ENCODE measurements around the gene PDZRN4.
"Not testable (repeated sequence)": the region's sequence is repeated elsewhere in the genome, so short reads cannot be mapped to it uniquely, and the experiment has no call there.

The PDZRN4 gene

GRCh38 chr12:41188058-41188840 is at the start of gene PDZRN4:
TSS of gene PDZRN4 (plus strand) at chr12:41188320.
- no peak for DNase-seq (ENCODE audit: low read depth)

DNA sequence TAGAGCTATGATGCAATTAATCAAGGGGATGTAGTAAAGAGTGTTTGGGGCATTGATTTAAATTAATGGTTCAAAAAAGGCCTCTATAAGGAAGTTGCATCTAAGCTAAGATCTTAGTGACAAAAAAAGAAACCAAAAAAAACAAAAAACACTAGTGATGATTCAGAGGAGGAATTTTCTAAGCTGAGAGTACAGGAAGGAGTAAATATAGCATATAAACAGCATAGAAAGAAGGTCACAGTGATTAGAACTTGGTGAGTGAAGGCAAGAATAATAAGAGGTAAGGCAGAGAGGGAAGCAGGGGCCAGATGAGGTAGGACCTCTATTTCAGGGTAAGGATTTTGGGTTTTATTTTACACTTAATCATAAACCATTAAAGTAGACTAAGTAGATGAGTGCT is 48.0 kb upstream of the PDZRN4 start:
- DNase-seq (ENCODE audit: low read depth), result no peak

GRCh38 chr12:41141104-41141503 is 47.0 kb upstream of the PDZRN4 start:
- no peak for DNase-seq (ENCODE audit: low read depth)

DNA sequence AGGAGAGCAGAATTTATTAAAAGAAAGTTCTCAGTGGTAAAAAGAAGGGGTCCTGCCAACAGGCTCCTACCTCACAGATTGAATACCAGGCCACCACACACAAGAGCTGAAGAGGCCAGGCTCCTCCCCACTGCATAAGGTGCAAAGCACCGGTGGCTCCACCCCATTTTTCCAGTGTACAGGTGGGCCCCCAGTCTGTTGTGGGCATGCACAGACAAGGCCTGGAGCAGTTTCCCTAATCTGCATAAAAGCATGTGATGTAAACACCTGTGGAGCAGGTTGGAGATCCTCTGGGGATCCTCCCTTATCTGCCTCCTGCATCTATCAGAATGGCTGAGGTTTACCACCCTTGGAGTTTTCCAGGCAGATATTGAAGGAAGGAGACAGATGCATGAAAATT is 45.7 kb upstream of the PDZRN4 start:
- DNase-seq (ENCODE audit: low read depth), result no peak

GRCh38 chr12:41151793-41152192 is 36.3 kb upstream of the PDZRN4 start:
- peak; percentile 22 for DNase-seq (ENCODE audit: low read depth)

DNA sequence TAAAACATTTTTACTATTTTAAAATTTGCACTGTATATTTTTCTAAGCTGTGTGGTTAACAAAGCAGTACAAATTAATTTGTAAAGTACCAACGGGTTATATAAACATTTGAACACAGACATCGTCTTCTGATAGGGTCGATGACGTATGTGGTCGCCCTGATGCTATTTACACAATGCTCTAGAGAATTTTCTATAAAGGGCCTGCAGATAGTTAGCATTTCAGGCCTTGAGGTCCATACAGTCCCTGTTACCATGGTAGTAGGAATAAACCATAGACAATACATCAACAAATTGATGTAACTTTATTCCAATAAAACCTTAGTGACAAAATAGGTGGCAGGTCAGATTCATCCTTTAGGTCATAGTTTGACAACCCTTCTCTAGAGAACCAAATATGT is 25.7 kb upstream of the PDZRN4 start:
- DNase-seq (ENCODE audit: low read depth), result no peak

- DNase-seq (ENCODE audit: low read depth), result no peak
These were observed 20.4 kb upstream of the PDZRN4 start for GRCh38 chr12:41167701-41168100.

GRCh38 chr12:41174602-41175001 is 13.5 kb upstream of the PDZRN4 start:
- no peak for DNase-seq (ENCODE audit: low read depth)

- not testable (repeated sequence) for DNase-seq (ENCODE audit: low read depth)
These were observed 8.6 kb upstream of the PDZRN4 start for GRCh38 chr12:41179507-41179906.

DNA sequence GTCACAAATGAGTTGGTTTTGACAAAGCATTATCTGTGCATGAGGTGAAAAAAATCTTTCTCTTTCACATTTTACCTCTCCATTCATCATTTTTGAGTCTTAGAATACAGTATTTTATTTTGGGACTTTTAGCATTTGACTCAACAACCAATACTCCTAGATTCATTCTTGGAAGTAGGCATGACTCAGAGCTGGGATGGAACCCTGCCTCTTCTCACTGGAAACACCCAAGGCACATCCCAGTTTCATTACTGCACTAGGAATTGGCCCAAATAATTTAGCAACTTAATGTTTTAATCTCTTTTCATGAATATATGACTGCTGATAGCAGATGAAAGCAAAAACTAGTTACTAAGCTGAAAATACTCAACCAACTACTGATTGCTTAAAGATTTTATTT is 3.3 kb upstream of the PDZRN4 start:
- no peak for DNase-seq (ENCODE audit: low read depth)

- peak; percentile 35 for DNase-seq (ENCODE audit: low read depth)
These were observed 2.1 kb upstream of the PDZRN4 start for GRCh38 chr12:41186026-41186425.

DNA sequence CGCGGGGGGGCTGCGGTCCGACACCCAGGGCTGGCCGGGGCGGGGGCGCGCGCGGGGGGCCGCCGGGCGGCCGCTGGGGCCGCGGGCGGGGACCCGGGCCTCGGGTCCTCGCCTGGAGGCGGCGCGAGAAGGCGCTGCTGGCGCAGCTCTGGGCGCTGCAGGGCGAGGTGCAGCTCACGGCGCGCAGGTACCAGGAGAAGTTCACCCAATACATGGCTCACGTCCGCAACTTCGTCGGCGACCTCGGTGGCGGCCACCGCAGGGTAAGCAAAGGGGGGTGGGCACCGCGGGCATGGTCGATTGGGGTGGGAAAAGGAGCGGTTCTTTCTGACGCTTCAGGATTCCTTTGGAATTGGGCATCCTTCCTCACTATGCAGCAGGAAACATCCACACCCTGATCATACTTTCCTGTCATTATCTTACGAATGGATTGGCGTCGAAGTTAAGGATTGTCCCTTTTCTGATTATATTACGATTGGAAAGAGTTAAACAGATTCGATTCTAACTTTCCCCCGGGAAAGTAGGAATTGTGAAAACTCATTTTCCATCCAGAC is 798 bp downstream of the PDZRN4 start:
- no peak for DNase-seq (ENCODE audit: low read depth)

DNA sequence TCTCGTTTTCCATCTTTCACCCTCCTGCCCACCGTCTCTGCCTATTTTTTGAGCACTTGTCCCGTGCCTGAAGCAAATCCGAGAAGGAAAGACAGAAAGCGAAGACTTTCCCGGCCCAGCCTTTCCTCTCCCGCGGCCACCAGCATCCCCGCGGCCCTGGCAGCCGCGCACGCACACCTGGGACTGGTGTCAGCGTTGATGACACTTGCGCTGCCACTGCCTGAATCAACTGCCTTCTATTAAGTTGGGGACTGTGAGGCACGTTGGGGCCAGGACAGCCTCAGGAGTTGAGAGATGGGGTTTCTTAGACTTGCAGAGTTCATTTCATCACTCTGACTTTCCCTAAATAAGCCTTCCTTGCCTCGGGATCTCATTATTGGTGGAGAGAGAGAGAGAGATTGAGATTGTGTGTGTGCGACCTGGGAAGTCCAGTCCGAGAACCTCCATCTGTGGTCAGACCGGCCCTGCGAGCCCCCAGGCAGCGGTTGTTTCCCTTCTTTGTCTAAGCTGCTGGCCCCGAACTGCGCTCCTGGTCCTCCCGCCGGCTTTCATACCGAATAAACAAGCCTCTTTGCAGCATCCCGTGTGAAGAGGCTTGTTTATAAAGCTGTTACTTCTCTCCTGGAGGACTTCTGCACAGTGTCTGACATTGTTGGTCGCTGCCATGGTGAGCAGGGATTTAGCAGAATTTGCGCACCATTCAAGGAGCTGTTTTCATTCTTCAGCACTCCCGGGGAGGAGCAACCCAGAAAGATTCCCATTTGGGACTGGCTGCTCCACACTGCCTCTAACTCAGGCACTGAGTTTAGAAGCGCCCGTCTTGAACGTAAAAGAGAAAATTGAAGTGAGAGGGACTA is 1.5 kb downstream of the PDZRN4 start:
- no peak for DNase-seq (ENCODE audit: low read depth)

DNA sequence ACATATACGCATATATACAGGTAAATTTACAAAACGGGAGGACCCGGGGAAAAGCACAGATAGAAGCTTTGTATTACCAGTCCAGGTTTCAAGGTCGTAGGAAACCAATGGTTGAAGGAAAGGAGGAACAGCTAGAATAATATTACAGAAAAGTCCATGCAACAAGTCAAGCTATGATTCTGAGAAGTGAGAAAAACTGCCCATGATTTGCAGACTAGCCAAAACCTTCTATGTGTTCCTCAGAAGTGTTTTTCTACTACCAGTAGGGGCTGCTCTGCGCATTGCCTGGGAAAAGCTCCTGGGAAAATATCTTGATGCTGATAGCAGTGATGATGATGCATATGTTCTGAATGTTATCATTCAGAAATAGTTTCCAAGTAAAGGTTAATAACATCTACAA is 2.2 kb downstream of the PDZRN4 start:
- DNase-seq (ENCODE audit: low read depth), result no peak

GRCh38 chr12:41191549-41191948 is 3.4 kb downstream of the PDZRN4 start:
- not testable (repeated sequence) for DNase-seq (ENCODE audit: low read depth)

- no peak for DNase-seq (ENCODE audit: low read depth)
These were observed 5.2 kb downstream of the PDZRN4 start for GRCh38 chr12:41193311-41193710.

DNA sequence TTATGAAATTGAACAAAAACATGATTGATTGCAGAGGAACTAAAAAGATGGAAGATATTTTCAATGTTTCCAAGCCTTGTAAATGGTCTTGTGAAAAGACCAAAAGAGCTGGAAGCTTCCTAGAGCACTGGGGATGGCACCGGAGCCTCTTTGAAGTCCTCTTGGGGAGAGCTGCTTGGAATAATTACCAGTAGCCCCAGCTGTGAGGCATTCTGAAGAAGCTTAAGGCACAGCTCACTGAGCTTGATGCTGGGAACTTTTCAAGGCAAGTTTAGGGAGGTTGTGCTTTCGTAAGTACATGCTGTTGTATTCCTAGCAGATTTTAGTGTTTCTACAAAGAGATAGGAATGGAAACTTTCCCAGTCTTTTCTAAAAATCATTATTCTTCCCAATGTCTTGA is 13.9 kb downstream of the PDZRN4 start:
- no peak for DNase-seq (ENCODE audit: low read depth)

DNA sequence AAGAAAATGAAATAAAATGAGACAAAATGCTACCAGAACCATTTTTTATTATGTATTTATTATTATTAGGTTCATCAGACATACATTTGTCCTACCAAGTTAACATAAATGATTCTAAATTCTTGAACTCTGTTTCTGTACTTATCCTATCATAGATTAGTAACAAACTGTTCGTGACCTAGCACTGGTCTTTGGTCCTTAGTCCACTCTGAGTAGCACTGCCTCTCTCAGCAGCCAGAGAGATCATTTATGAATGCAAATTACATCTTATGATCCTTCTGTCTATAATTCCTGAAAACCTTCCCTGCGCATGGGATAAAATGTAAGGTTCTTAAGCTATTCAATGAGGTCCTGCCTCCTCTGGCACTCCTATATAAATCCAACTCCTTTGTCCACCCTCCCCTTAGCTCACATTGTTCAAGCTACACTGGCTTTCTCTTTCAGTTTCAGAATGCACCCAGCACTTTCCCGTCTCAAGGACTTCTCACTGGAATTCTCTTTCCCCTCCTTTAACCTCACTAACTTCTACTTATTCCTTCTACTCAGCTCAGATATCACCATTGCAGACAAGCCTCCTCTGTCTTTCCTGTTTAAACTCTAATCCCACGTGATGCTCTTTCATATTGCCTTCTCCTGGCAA is 17.1 kb downstream of the PDZRN4 start:
- DNase-seq (ENCODE audit: low read depth), result no peak

DNA sequence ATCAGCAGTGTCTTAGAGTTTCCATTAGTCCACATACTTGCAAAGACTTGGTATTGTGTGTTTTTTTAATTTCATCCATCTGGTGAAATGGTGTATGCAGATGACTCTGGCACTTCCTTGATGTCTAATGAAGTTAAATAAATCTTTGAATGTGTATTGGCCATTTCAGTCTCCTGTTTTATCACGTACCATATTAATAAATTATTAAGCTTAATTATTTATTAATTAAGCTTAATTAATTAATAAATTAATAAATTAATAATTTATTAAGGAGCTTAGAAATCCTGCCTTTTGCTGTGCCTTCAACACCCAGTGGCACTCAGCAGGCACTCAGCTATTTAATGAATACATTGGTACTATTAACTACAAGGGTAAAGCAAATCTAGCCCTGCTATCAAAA is 18.2 kb downstream of the PDZRN4 start:
- DNase-seq (ENCODE audit: low read depth), result no peak

- no peak for DNase-seq (ENCODE audit: low read depth)
These were observed 23.3 kb downstream of the PDZRN4 start for GRCh38 chr12:41211448-41211847.

DNA sequence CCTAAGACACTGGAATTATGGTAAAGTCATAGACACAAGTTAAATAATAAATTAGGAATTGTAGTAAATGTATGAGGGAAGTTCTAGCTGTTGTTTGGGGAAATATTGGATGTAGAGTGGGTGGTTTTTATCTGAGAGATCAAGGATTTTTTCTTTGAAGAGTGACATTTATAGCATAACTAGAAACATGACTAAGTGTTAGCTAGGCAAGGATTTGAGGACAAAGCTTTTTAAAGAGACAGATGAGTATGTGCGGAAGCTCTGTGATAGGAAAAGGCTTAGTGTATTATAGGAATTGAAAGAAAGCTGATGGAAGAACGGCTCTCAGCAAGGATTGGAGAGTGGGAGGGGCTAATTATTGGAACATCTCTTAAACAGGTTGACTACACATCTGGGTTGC is 24.5 kb downstream of the PDZRN4 start:
- no peak for DNase-seq (ENCODE audit: low read depth)

- DNase-seq (ENCODE audit: low read depth), result no peak
These were observed 25.0 kb downstream of the PDZRN4 start for GRCh38 chr12:41213107-41213506.

- DNase-seq (ENCODE audit: low read depth), result no peak
These were observed 25.5 kb downstream of the PDZRN4 start for GRCh38 chr12:41213648-41214047.
